Spleen (tissue), 11 donors: ENCODE data around the gene UGT2A2. TPM values are rescaled to one million over a fixed set of nuclear protein-coding genes. Genes with fewer than 3 reads are reported as not detected.

Source experiments
- DNase-seq: peaks from one replicate; pipeline ENCODE4 v3.0.0-alpha.2; 2020
- H3K27ac ChIP-seq, 8 donors: fragments of 200-600 bp; sonication (generic) in 7 of 8; 1 replicate in 4 of 8; 2 replicates in 4 of 8; pipeline versions ENCODE4 v1.5.0 to v1.8.0; 2016 to 2021; ENCODE audit warnings: inconsistent platforms in 4 of 8, mild to moderate bottlenecking in 4 of 8, moderate library complexity in 1 of 8
- H3K27me3 ChIP-seq, 7 donors: fragments of 200-600 bp; sonication (generic) in 6 of 7; replicated peaks in 1 of 7; 1 replicate in 4 of 7; 2 replicates in 3 of 7; pipeline versions ENCODE4 v1.5.0 to v1.8.0; 2016 to 2021; ENCODE audit warnings: inconsistent platforms in 3 of 7, mild to moderate bottlenecking in 1 of 7
- H3K36me3 ChIP-seq, 6 donors: fragments of 200-600 bp; sonication (generic) in 5 of 6; 1 replicate in 4 of 6; 2 replicates in 2 of 6; pipeline versions ENCODE4 v1.5.0 to v1.8.0; 2016 to 2021; ENCODE audit warnings: inconsistent platforms in 2 of 6
- H3K4me1 ChIP-seq, 6 donors: fragments of 200-600 bp; sonication (generic) in 5 of 6; 1 replicate in 3 of 6; 2 replicates in 3 of 6; pipeline versions ENCODE4 v1.5.0 to v1.8.0; 2016 to 2021; ENCODE audit warnings: inconsistent platforms in 3 of 6
- H3K4me3 ChIP-seq, 8 donors: fragments of 200-600 bp; sonication (generic) in 7 of 8; 1 replicate in 4 of 8; 2 replicates in 4 of 8; pipeline versions ENCODE4 v1.5.0 to v1.8.0; 2016 to 2021; ENCODE audit warnings: inconsistent platforms in 4 of 8, mild to moderate bottlenecking in 4 of 8, moderate library complexity in 2 of 8
- H3K9me3 ChIP-seq, 8 donors: fragments of 200-600 bp; sonication (generic) in 7 of 8; 1 replicate in 4 of 8; 2 replicates in 4 of 8; pipeline versions ENCODE4 v1.5.0 to v1.8.0; 2016 to 2021; ENCODE audit warnings: inconsistent platforms in 4 of 8
- CTCF ChIP-seq, 11 experiments: fragments of 200-600 bp in 7 of 11; fragments of 450-650 bp in 4 of 11; sonication (generic) in 4 of 11; IDR thresholded peaks in 8 of 11; conservative IDR thresholded peaks in 3 of 11; 1 replicate in 7 of 11; 2 replicates in 4 of 11; pipeline versions ENCODE4 v1.4.0 to v1.8.0; 2016 to 2021; ENCODE audit warnings: antibody characterized with exemption in 11 of 11, inconsistent platforms in 4 of 11, mild to moderate bottlenecking in 1 of 11
- POLR2A ChIP-seq, 3 donors: fragments of 450-650 bp; IDR thresholded peaks; one replicate each; pipeline ENCODE4 v1.5.1; 2017; ENCODE audit warnings: antibody characterized with exemption in 3 of 3, mild to moderate bottlenecking in 1 of 3
- POLR2AphosphoS5 ChIP-seq, 3 donors: sonication (generic); formaldehyde crosslinking; IDR thresholded peaks; one replicate each; pipeline ENCODE4 v1.5.1; 2017; ENCODE audit warnings: antibody characterized with exemption in 3 of 3
- WGBS, 5 donors: extraction: QIAGEN DNeasy Blood & Tissue Kit in 3 of 5; methylation state at CpG; one replicate each; pipeline versions ENCODE4 v1.1.5 to v1.1.7; 2013 to 2018; 5-methylcytosine and 5-hydroxymethylcytosine counted together
- intact Hi-C: fragments of 100-400 bp; cut with DNase I; formaldehyde crosslinking; loops from one replicate; pipeline ENCODE4 v1.15.0; 2023; ENCODE audit warnings: low total_unique reads
- polyA plus RNA-seq, 3 donors: library from polyadenylated mRNA; stranded (reverse); fragments of 200-250 nt; gene quantifications; one replicate each; pipeline ENCODE4 v1.2.1, GENCODE V29; 2013
- total RNA-seq, 7 donors: library from RNA; depleted of rRNA in 3 of 7; stranded (reverse); fragments of >200 nt in 3 of 7; fragmentation: NEBNext Ultra II Directional in 4 of 7; extraction: Animal tissue kit (Norgen Biotek cat#: 25700) in 4 of 7; gene quantifications; one replicate each; pipeline versions ENCODE4 v1.1.0 to v1.2.1, GENCODE V29; 2016 to 2021
- donor health status: healthy with polysubstance abuse.
- donor health status: DM: no; HTN: no; CAD: no; lungs with moderate emphysema.
- donor health status: DM: no; HTN: no; CAD: no.
- donor health status: Bipolar disorder and iron deficiency.
- donor health status: healthy.
- donor health status: DM: no; HTN: no; CAD: no.
- donor health status: DM: yes; HTN: yes; CAD: no.

Gene UGT2A2
- total and polyA plus RNA-seq, 10 donors: not detected

- no peaks in the 10 kb centered on the region for H3K36me3 ChIP-seq
- 71 to 87% (median 75%) methylated on average over 2 of the region's 2 CpGs for WGBS, 5 donors
- H3K27ac ChIP-seq: no peak overlapping the region
- no peaks in the 10 kb centered on the region for H3K9me3 ChIP-seq
- TF ChIP-seq CTCF (IDR thresholded peaks at IDR 0.05 in 8 of 11, conservative IDR thresholded peaks at IDR 0.05 in 3 of 11): no peak
- TF ChIP-seq POLR2AphosphoS5 (IDR thresholded peaks at IDR 0.05): no peak
- TF ChIP-seq POLR2A (IDR thresholded peaks at IDR 0.05): no peak
- H3K4me1 ChIP-seq: no peaks in the 10 kb centered on the region
- no peak overlapping the region for H3K4me3 ChIP-seq
- intact Hi-C loops: no loop called here
- no peak for DNase-seq
- H3K27me3 ChIP-seq: no peaks in the 10 kb centered on the region
These were observed 10.2 kb upstream of the UGT2A2 start for GRCh38 chr4:69649629-69650028.

GRCh38 chr4:69649207-69649606 is 9.8 kb upstream of the UGT2A2 start:
- H3K36me3 ChIP-seq: no peaks in the 10 kb centered on the region
- no peak for TF ChIP-seq POLR2A (IDR thresholded peaks at IDR 0.05)
- TF ChIP-seq POLR2AphosphoS5 (IDR thresholded peaks at IDR 0.05): no peak
- intact Hi-C loops: no loop called here
- H3K27me3 ChIP-seq: no peaks in the 10 kb centered on the region
- no peaks in the 10 kb centered on the region for H3K9me3 ChIP-seq
- no peaks in the 10 kb centered on the region for H3K4me1 ChIP-seq
- 34 to 78% (median 64%) methylated on average over 1 of the region's 1 CpG for WGBS, 5 donors
- H3K4me3 ChIP-seq: no peak overlapping the region
- DNase-seq: no peak
- no peak overlapping the region for H3K27ac ChIP-seq

GRCh38 chr4:69642961-69643360 is 3.5 kb upstream of the UGT2A2 start:
- no peak for DNase-seq
- Histone ChIP-seq H3K9me3 (no peaks in the 10 kb centered on the region), H3K27me3 (no peaks in the 10 kb centered on the region), H3K4me1 (no peaks in the 10 kb centered on the region), H3K27ac (no peak overlapping the region), H3K36me3 (no peaks in the 10 kb centered on the region), H3K4me3 (no peak overlapping the region)
- 68 to 86% (median 74%) methylated on average over 2 of the region's 2 CpGs for whole genome bisulfite sequencing, 5 donors
- TF ChIP-seq POLR2AphosphoS5 (IDR thresholded peaks at IDR 0.05) (no peak), POLR2A (IDR thresholded peaks at IDR 0.05) (no peak), CTCF (IDR thresholded peaks at IDR 0.05 in 8 of 11, conservative IDR thresholded peaks at IDR 0.05 in 3 of 11) (no peak)
- intact Hi-C loops: no loop called here

GRCh38 chr4:69640289-69640688 is 847 bp upstream of the UGT2A2 start:
- intact Hi-C loops: no loop called here
- DNase-seq: no peak
- no peak for TF ChIP-seq CTCF (IDR thresholded peaks at IDR 0.05 in 8 of 11, conservative IDR thresholded peaks at IDR 0.05 in 3 of 11)
- TF ChIP-seq POLR2A (IDR thresholded peaks at IDR 0.05): no peak
- no peak for TF ChIP-seq POLR2AphosphoS5 (IDR thresholded peaks at IDR 0.05)
- WGBS, 5 donors: 68 to 100% (median 97%) methylated on average over 2 of the region's 2 CpGs
- H3K9me3 ChIP-seq: no peaks in the 10 kb centered on the region
- H3K27ac ChIP-seq: no peak overlapping the region
- H3K4me3 ChIP-seq: no peak overlapping the region
- no peaks in the 10 kb centered on the region for H3K36me3 ChIP-seq
- no peaks in the 10 kb centered on the region for H3K27me3 ChIP-seq
- no peaks in the 10 kb centered on the region for H3K4me1 ChIP-seq
